Breast epithelium (tissue), 4 donors: Measurements from ENCODE around the gene HGS. TPM values are rescaled to one million over a fixed set of nuclear protein-coding genes. Genes with fewer than 3 reads are reported as not detected.

Source experiments
- DNase-seq, 2 donors: peaks; one replicate each; pipeline ENCODE4 v3.0.0-alpha.2; 2019; ENCODE audit warnings: low spot score in 2 of 2
- H3K27ac ChIP-seq, 2 donors: fragments of 200-600 bp; sonication (generic) in 1 of 2; one replicate each; pipeline ENCODE4 v1.5.1; 2016 to 2019; ENCODE audit warnings: mild to moderate bottlenecking in 1 of 2
- H3K27me3 ChIP-seq, 2 donors: fragments of 200-600 bp; sonication (generic) in 1 of 2; one replicate each; pipeline versions ENCODE4 v1.5.1 to v1.6.0; 2017 to 2019; ENCODE audit warnings: control low read depth in 1 of 2, mild to moderate bottlenecking in 1 of 2
- H3K36me3 ChIP-seq: fragments of 200-600 bp; one replicate; pipeline ENCODE4 v1.5.1; 2019
- H3K4me1 ChIP-seq, 2 donors: fragments of 200-600 bp; sonication (generic); one replicate each; pipeline ENCODE4 v1.5.1; 2016 to 2019; ENCODE audit warnings: control low read depth in 1 of 2
- H3K4me3 ChIP-seq, 3 donors: fragments of 200-600 bp; sonication (generic); 1 replicate in 2 of 3; 2 replicates in 1 of 3; pipeline ENCODE4 v1.5.1; 2016 to 2019; ENCODE audit warnings: mild to moderate bottlenecking in 3 of 3, moderate library complexity in 2 of 3
- H3K9me3 ChIP-seq, 2 donors: fragments of 200-600 bp; sonication (generic) in 1 of 2; one replicate each; pipeline ENCODE4 v1.5.1; 2016 to 2019; ENCODE audit warnings: control low read depth in 1 of 2
- CTCF ChIP-seq, 3 donors: fragments of 450-650 bp; IDR thresholded peaks; one replicate each; pipeline ENCODE4 v1.5.1; 2016 to 2017; ENCODE audit warnings: antibody characterized with exemption in 3 of 3, mild to moderate bottlenecking in 3 of 3, moderate library complexity in 3 of 3
- POLR2A ChIP-seq: fragments of 450-650 bp; IDR thresholded peaks from one replicate; pipeline ENCODE4 v1.6.1; 2016; ENCODE audit warnings: antibody characterized with exemption, mild to moderate bottlenecking, moderate library complexity
- POLR2AphosphoS5 ChIP-seq, 3 donors: sonication (generic); formaldehyde crosslinking; IDR thresholded peaks; one replicate each; pipeline ENCODE4 v1.6.1; 2017; ENCODE audit warnings: antibody characterized with exemption in 3 of 3
- intact Hi-C: fragments of 100-400 bp; cut with DNase I; formaldehyde crosslinking; loops from one replicate; pipeline ENCODE4 v1.15.1; 2023; ENCODE audit warnings: low total_unique reads
- total RNA-seq, 3 donors: library from RNA; depleted of rRNA; stranded (reverse); fragments of >200 nt; gene quantifications; one replicate each; pipeline ENCODE4 v1.1.0, GENCODE V29; 2016

Gene HGS
- total RNA-seq, 3 donors from 2014 or later: 61.0 to 75.0 (median 64.6) TPM

DNA sequence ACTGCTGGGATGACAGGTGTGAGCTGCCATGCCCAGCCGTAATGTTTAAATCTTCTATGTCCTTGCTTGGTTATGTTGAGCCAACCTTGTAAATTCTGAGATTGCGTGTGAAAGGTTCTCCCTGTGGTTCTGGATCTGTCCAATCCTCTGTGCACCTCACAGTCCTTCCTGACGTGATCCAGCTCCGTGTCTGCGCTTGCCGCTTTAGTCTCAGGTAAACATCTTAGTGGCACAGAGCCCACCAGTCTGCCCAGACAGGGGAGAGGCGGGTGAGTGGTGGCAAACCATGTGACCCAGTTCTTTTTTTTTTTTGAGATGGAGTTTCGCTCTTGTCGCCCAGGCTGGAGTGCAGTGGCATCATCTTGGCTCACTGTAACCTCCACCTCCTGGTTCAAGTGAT, 42.2 kb downstream of the HGS start:
- peak overlapping the region; percentile 23 to 56 for H3K27ac ChIP-seq
- no peaks in the 10 kb centered on the region for H3K9me3 ChIP-seq
- no peaks in the 10 kb centered on the region for H3K27me3 ChIP-seq
- no peaks in the 10 kb centered on the region for H3K36me3 ChIP-seq
- DNase-seq: peak; percentile 70 to 78
- H3K4me3 ChIP-seq: no peak overlapping the region
- TF ChIP-seq CTCF (IDR thresholded peaks at IDR 0.05) (no peak), POLR2AphosphoS5 (IDR thresholded peaks at IDR 0.05) (no peak), POLR2A (no peak)
- H3K4me1 ChIP-seq: peaks cover 0 to 12% of the 10 kb centered on the region in 2 donors
- intact Hi-C loops: no loop called here

- DNase-seq: peak; percentile 49 to 73
- Histone ChIP-seq H3K4me3 (no peak overlapping the region), H3K36me3 (no peaks in the 10 kb centered on the region), H3K9me3 (no peaks in the 10 kb centered on the region), H3K4me1 (peaks cover 0 to 12% of the 10 kb centered on the region in 2 donors), H3K27ac (peak overlapping the region; percentile 71 to 80), H3K27me3 (peaks cover 0 to 3% of the 10 kb centered on the region in 2 donors)
- intact Hi-C loops: no loop called here
- peak in 2 of 3 donors; percentile 41 to 50 for TF ChIP-seq POLR2AphosphoS5 (IDR thresholded peaks at IDR 0.05)
- TF ChIP-seq CTCF (IDR thresholded peaks at IDR 0.05): no peak
These were observed 43.7 kb downstream of the HGS start for GRCh38 chr17:81727324-81728031.

- no peak overlapping the region for H3K27ac ChIP-seq
- TF ChIP-seq POLR2A (no peak), POLR2AphosphoS5 (IDR thresholded peaks at IDR 0.05) (peak in 1 of 3 donors; percentile 52), CTCF (IDR thresholded peaks at IDR 0.05) (peak; percentile 75 to 97 (median 96))
- DNase-seq: peak; percentile 73 to 86
- H3K4me3 ChIP-seq: no peak overlapping the region
- intact Hi-C loops: no loop called here
- H3K4me1 ChIP-seq: no peaks in the 10 kb centered on the region
- peaks cover 0 to 3% of the 10 kb centered on the region in 2 donors for H3K27me3 ChIP-seq
- H3K9me3 ChIP-seq: no peaks in the 10 kb centered on the region
- H3K36me3 ChIP-seq: no peaks in the 10 kb centered on the region
These were observed 49.9 kb downstream of the HGS start for GRCh38 chr17:81733507-81734404.

- Histone ChIP-seq H3K4me1 (no peaks in the 10 kb centered on the region), H3K27ac (no peak overlapping the region), H3K27me3 (peaks cover 0 to 3% of the 10 kb centered on the region in 2 donors), H3K36me3 (no peaks in the 10 kb centered on the region), H3K9me3 (no peaks in the 10 kb centered on the region), H3K4me3 (no peak overlapping the region)
- intact Hi-C loops: no loop called here
- no peak for TF ChIP-seq POLR2AphosphoS5 (IDR thresholded peaks at IDR 0.05)
- TF ChIP-seq POLR2A: no peak
- TF ChIP-seq CTCF (IDR thresholded peaks at IDR 0.05): no peak
- DNase-seq: no peak
These were observed 50.8 kb downstream of the HGS start for GRCh38 chr17:81734405-81735263.
